Activated T-cell treated with anti-CD3 and anti-CD28 coated beads, Interleukin-2, amount 50 U/mL, for 48 hours (primary cell): ENCODE results near the gene RANBP9.

Experiments used
- DNase-seq, 2 experiments: peaks; one replicate each; pipeline ENCODE4 v3.0.0-alpha.2; 2020

RANBP9 gene

DNA sequence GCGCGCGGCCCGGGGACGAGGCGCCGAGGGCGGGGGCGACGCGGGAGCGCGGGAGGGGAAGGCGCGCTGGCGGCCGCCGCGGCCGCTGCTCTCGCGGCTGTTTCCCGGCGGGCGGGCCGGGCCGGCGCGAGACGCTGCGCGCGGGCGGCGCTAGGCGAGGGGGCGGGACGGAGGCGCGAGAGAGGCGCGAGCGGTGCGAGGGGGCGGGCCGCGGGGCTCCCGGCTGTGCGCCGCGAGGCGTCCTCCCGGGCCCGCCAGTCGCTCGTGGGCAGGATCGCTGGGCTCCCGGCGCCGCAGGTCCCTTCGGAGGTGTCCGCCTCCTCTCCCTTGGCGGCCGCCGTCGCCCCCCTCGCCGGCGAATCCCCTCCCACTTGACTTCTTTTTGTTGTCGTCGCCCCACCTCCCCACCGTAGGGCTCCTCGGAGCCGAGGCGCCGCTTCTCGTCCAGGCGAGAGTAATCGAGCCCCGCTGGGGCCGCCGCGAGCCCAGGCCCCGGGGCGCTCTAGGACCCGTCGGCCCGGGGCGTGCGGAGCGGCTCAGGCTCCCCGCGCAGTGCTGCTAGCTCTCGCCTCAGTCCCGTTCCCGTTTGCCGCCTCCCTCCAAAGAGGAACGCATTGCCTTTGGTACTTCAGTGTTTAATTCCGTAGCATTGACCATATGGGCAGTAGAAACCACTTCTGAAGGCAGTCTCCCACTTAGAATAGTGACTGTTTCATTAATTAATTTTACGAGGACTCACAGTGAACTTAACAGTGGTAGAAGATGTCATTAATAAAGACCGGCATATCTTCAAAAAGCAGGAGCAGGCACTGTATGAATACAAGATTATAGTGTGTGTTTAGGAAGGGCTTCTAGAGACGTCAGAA, at the start of gene RANBP9:
Gene RANBP9, minus strand, starts transcription at position 103 of the 866 bp plus-strand sequence. CDS start 330 bp downstream, outside the sequence.
- DNase-seq = peak; percentile 88 to 91

DNA sequence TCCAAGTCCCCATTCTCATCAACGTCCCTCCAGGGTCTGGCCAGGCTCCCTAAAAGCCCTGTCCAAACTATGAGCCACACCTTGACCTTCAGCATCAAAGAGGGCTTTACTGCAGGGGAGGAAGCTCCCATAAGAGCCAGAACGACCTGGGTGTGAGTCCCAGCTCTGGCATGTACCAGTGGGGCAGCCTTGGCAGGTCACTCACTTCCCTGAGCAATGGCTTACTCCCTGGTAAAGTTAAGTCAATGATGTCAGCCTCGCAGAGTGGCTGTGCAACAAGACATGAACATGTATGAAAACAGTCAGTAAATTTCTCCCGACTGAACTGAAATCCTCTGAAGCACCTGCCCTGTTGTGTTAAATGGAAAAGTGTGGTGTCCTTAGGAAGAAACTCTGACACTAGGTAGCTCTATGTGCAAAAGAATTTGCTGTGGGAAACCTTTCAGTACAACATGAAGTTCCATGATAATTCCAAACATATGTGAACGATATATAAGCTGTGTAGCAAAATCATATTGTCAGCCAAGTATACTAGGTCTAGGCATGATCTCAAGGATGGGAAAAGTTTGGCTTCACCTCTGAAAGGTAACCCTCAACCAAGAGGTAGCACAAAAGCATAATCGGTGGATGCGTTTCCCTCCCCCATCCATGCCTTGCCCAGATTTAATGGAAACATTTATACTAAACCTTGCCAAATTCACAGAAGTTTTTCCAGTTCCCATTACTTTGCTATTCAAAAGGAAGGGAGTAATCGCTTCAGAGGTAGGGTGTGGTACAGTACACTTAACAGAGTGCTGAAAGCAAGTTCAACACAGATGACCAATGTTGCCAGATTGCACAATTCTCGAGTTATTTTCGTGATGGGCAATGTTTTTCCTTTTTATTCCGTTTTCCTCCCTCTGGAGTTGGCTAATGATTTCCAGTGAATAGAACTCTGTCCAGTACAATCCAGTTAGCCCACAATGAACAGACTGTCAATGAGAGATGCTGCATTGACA, 49.0 kb upstream of the RANBP9 start:
- no peak for DNase-seq

DNA sequence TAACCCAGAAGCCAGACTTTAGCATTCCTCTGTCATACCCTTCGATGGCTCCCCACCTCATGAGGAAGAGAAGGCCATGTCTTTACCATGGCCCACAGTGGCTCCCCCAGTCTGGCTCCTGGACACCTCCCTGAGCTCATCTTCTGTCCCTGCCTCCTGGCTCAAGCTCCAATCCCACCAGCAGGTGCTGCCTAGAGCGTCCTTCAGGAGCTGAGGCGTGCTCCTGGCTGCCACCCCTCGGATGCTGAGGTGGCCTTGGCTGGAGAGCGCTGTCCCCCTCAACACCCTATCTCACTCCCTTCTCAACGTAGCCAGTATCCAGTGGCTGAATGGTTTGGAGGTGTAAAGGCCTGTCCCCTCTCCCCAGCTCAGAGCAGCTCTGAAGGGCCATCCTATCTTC, 47.4 kb upstream of the RANBP9 start:
- no peak for DNase-seq

DNA sequence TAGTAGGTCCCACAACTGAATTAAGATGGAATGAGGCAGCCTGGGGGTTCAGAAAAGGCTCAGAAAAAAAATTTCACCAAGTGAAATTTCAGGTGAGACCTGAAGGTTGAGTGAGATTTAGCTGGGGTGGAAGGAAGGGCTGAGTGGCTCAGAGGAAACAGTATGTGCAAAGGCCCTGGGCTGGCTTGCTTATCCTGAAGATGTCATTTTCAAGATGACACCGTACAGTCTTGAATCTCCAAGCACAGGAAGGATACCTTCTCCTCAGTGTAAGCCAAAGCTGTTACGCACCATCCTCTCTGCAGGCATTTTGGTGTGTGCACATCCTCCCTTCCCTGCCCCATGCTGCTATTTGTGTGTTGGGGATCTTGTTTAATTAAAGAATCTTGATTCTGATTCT, 43.0 kb upstream of the RANBP9 start:
- DNase-seq = no peak

DNA sequence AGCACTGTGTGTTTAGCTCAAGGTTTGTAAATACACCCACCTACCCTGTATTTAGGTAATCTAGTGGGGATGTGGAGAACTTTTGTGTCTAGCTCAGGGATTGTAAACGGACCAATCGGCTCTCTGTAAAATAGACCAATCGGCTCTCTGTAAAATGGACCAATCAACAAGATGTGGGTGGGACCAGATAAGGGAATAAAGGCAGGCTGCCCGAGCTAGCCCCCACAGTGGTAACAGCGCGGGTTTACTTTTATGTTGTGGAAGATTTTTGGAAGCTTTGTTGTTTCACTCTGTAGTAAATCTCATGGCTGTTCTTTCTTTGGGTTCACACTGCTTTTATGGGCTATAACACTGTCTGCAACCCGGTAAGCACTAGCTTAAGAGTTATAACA, 32.1 kb upstream of the RANBP9 start:
- no peak for DNase-seq

DNA sequence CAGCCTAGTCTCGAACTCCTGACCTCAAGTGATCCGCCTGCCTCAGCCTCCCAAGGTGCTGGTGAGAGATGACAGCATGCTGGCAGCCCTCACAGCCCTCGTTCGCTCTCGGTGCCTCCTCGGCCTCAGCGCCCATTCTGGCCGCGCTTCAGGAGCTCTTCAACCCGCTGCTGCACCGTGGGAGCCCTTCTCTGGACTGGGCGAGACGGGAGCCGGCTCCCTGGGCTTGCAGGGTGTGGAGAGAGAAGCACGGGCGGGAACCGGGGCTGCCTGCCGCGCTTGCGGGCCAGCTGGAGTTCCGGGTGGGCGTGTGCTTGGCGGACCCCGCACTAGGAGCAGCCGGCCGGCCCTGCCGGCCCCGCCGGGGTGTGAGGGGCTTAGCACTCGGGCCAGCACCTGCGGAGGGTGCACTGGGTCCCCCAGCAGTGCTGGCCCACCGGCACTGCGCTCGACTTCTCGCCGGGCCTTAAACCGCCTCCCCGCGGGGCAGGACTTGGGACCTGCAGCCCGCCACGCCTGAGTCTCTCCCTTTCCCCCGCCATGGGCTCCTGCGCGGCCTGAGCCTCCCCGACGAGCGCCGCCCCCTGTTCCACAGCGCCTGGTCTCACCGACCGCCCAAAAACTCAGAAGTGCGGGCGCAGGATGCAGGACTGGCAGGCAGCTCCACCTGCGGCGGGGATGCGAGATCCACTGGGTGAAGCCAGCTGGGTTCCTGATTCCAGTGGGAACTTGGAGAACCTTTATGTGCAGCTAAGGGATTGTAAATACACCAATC, 31.5 kb upstream of the RANBP9 start:
- no peak for DNase-seq

DNA sequence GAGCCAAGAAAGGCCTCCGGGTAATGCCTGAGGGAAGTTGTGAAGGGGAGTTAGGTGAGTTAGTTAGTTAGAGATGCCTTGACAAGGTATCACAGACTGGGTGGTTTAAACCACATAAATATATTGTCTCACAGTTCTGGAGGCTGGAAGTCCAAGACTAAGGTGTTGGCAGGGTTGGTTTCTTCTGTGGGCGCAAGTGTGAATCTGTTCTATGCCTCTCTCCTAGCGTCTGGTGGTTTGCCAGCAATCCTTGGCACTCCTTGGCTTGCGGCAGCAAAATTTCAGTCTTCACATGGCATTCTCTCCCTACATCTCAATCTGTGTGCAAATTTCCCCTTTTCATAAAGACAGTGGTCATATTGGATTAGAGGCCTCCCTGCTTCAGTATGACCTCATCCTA, 29.7 kb upstream of the RANBP9 start:
- no peak for DNase-seq

DNA sequence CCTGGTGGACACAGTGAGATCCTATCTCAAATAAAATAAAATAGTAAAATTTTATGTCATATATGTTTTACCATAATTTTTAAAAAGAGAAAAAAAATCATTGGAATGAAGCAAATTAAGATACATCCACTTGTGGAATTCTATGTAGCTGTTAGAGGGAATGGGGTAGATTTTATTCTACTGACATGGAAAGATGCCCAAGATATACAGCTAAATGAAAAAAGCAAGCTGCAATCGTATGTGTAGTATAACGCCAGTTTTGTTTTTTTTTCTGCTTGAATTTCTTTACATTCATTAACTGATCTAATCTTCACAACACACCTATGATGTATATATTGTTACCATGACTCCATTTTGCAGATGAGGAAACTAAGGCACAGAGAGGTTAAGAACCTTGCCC, 23.4 kb upstream of the RANBP9 start:
- no peak for DNase-seq

DNA sequence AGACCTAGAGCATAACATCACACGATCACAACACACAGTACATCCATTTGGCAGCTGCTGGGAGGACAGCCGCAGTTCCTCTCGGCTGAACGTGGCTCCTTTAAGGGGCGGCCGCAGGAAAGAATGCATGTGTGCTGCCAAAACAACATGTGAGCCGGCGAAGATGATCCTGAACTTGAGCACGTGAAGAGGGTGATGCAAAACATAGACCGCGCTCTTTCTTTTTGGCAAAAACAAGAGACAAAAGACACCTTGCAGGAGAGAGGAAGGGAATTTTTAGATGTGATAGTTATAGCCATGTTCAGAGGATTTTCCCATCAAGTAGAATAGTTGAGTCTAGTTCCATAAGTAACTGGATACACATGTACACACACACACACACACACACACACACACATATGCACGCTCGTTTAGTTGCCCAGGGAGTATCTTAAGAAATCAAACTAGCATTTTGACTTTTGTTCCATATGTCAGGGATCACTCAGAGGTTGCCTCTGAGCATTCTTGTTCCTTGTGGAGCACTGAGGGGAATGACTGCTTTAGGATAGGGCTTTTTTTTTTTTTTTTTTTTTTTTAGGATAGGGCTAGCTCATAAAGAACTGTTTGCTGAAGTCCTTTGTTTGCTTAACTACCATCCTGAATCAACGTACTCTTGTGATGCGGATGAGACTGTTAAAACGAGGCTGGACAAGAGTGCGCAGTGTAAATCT, 21.7 kb upstream of the RANBP9 start:
- DNase-seq = no peak

DNA sequence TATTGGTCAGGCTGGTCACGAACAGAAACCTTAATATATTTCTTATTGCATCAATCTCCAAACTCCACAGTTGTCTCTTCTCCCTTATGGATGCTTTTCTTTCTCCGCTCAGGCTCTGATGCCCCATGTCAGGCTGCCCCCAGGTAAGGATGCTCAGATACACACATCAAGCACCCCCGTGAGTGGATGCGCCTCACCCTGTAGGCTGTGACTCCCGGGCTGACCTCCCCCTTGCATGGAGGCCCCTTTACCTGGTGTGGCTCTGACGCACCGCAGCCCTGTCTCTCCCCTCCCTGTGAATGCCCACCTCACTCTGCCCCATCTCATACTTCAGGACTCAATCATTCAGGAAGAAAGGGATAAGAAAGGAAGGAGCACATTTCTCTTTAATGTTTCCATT, 19.1 kb upstream of the RANBP9 start:
- DNase-seq = no peak

DNA sequence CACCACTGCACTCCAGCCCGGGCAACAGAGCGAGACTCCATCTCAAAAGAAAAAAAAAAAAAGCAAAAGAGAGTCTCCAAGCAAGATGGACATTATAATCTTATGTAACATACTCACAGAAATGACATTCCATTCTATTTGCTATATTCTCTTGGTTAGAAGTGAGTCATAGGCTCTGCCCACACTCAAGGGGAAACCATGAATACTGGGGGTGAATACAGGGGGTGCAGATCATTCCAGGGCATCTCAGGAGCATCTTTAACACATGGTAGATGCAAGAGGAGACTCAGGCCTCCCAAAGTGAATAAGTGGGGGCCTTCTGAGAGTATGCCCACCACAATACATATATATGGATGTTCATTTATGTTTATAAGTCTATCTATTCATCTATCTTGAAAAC, 18.3 kb upstream of the RANBP9 start:
- DNase-seq = no peak

DNA sequence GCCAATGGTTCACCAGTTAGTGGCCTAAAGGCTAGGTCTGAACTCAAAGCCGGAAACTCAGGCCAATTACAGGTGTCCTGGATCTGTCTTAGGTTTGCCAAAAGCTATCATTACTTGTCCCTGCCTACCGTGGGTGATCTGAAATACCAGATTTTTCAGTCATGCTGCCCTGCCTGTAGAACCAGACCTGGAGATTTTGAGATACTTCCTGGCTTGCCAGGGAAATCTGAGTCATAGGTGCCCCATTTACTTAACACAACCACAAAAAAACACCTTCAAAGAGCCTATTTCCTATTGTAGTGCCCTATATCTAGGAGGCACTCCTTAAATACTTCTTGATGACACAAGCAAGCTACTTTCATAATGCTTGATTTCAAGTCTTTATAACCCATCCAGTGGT, 13.9 kb upstream of the RANBP9 start:
- no peak for DNase-seq

DNA sequence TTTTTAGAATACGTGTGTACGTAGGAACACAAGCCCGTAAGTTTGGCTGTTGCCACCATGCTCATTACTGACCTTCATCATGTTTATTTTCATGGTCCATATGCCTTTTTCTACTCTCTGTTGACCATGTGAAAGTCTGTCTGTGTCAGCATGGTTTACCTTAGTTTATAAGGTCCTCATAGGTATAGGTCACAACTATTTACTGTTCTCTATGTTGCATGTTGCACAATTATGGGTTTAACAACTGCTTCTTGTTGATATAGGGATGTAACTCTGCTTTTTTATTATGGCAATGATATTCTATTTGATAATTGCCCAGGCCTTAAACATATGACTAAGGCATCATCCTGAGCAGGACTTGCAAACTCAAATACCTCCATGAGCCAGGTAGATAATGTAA, 13.4 kb upstream of the RANBP9 start:
- no peak for DNase-seq

DNA sequence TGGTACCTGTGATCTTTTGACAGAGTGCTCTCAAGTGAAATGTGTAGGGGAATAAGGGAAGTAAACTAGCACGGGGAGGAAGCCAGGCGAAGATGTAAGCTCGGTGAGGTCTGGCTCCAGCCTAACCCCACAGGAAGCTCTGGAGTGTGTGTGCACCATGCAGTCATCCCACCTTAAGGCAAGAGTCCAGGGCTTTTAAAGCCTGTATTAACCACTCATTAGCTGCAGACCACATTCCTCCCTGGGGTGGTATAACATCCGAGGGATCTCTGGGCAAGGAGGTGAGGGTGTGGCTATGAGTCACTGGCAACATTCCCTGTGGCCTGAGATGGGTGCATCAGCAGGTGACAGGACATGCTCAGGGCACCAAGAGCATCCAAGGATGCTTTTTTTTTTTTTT, 12.5 kb upstream of the RANBP9 start:
- DNase-seq = no peak

DNA sequence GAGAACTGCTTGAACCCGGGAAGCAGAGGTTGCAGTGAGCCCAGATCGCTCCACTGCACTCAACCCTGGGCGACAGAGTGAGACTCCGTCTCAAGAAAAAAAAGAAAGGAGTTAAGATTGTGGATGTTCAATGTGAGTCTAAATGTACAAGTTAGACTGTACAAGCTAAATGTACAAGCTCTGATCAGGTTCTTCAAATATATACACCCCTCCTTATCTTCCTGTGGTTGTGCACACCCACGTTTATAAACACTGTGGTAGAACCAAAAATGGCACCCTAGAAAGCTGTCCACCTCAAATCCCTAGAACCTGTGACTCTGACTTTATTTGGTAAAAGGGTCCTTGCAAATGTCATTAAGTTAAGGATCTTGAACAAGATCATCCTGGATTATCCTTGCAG, 11.2 kb upstream of the RANBP9 start:
- no peak for DNase-seq

DNA sequence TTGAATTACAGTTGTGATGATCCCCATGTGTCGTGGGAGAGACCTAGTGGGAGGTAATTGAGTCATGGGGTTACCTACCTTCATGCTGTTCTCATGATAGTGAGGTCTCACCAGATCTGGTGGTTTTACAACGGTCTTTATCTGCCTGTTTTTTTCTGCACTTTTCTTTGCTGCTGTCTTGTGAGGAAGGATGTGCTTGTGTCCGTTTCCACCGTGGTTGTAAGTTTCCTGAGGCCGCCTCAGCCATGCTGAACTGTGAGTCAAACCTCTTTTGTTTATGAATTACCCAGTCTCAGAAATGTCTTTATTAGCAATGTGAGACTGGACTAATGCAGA, 6.5 kb upstream of the RANBP9 start:
- DNase-seq = no peak

DNA sequence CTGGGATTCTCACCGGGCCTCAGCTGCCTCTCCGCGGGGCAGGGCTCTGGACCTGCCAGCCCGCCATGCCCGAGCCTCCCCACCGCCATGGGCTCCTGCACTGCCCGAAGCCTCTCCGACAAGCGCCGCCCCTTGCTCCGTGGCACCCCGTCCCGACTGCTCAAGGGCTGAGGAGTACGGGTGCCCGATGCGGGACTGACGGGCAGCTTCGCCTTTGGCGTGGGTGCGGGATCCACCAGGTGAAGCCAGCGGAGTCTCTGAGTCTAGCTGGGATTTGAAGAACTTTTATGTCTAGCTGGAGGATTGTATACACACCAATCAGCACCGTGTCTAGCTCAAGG, 5.3 kb upstream of the RANBP9 start:
- DNase-seq = no peak

DNA sequence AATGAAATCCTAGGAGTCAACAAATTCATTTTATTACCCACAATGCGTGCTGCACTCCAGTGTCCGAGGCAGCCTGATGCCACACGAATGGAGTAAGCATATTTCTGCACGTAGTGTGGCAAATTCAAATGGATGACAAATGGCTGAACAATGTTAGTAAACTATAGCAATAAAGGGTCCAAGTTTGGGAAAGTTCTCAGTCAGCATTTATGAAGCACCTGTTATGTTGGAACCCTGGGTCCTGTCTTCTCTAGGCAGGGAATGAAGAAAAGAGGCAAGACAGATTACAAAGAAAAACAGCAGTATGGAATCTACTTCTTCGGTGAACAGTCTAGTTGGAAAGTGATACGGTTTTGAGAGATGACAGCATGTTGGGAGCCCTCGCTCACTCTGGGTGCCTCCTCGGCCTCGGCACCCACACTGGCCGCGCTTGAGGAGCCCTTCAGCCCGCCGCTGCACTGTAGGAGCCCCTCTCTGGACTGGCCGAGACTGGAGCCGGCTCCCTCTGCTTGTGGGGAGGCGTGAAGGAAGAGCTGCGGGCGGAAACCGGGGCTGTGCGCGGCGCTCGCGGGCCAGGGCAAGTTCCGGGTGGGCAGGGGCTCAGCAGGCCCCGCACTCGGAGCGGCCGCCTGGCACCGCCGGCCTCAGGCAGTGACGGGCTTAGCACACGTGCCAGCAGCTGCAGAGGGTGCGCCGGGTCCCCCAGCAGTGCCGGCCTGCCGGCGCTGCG, 4.8 kb upstream of the RANBP9 start:
- DNase-seq = no peak

DNA sequence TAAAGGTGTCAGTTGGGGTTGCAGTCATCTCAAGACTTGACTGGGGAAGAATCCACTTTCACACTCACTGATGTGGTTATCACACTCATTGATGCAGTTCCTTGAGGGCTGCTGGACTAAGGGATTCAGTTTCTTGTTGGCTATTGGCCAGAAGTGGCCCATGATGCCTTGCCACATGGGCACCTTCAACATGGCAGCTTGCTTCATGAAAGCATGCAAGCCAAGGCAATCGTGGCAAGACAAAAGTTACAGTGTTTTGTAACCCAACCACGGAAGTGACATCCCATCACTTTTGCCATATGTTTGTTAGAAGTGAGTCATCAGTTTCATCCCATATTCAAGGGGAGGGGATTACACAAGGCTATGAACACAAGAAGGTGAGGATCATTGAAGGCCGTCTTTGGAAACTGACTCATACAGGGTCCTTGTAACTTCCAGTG, 3.8 kb upstream of the RANBP9 start:
- peak; percentile 67 for DNase-seq

DNA sequence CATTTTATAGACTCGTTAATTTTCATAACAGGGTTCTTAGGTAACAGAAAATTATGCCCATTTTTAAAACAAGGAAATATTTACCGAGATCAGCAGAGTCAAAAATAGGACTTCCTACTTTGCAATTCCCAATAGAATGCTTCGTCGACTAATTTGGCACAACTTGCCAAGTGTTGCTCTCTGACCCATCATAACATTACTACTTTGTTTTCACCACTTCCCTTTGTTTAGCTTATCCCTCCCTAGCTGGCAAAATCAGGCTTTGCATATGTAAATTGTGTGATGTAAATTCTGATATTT, 914 bp upstream of the RANBP9 start:
- DNase-seq = no peak

DNA sequence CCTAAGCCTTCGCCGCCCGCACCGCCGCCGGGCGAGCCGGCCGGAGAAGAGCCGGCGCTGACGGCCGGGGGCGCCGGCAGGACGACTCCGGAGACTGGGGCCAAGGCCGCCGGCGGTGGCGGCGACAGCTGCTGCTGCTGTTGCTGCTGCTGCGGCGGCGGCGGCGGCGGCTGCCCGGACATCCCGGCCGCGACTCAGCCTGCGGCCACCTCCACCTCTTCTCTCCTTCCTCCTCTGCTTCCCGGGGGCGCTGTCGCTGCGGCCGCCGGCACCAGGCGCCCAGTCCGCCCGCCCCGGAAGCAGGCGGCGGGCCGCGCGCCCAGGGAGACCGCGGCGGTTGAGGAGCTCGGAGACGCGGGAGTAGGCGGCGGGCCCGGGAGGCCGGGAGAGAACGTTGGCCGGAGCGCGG, 307 bp downstream of the RANBP9 start:
- DNase-seq = no peak
